Measurements from ENCODE around the gene IRS1. TPM values are rescaled to one million over a fixed set of nuclear protein-coding genes. Genes with fewer than 3 reads are reported as not detected.

Gene IRS1
- total RNA-seq, 1 experiment from 2014 or later = 15.0 TPM

- Histone ChIP-seq H3K14ac (ENCODE audit: insufficient read depth, low read length) (no peak overlapping the region), H2BK120ac (ENCODE audit: low read depth, low read length, poor library complexity, severe bottlenecking) (no peak overlapping the region), H3K4me2 (ENCODE audit: insufficient read depth, insufficient read length, low read length) (no peak overlapping the region), H4K20me1 (ENCODE audit: control insufficient read depth, insufficient read depth, insufficient read length) (no peaks in the 10 kb centered on the region), H2BK20ac (ENCODE audit: low read depth, low read length, poor library complexity, severe bottlenecking) (no peak overlapping the region), H3K56ac (ENCODE audit: insufficient read length, low read depth, low read length) (no peak overlapping the region), H2AK5ac (ENCODE audit: insufficient read length, low read length) (no peak overlapping the region), H2BK15ac (ENCODE audit: low read depth, low read length) (no peak overlapping the region), H2AFZ (ENCODE audit: low read length) (no peak overlapping the region), H4K91ac (ENCODE audit: insufficient read length, low read depth, low read length) (no peak overlapping the region), H3K18ac (ENCODE audit: insufficient read length, low read depth, low read length) (no peak overlapping the region), H3K4ac (ENCODE audit: low read depth, low read length) (no peak overlapping the region), H2BK12ac (ENCODE audit: insufficient read length, low read depth, low read length) (no peak overlapping the region), H3T11ph (ENCODE audit: low read length) (no peak overlapping the region), H3K23me2 (ENCODE audit: insufficient read length, low read depth, low read length, poor library complexity, severe bottlenecking) (no peaks in the 10 kb centered on the region), H3K79me2 (ENCODE audit: insufficient read depth, low read length) (no peaks in the 10 kb centered on the region), H2BK5ac (ENCODE audit: insufficient read length, low read length) (no peak overlapping the region), H3K27ac (ENCODE audit: insufficient read length, low read depth, low read length) (no peak overlapping the region), H3K9me3 (ENCODE audit: control insufficient read depth, low read depth, low read length) (no peaks in the 10 kb centered on the region), H3K9ac (ENCODE audit: extremely low read depth, insufficient read length, low read length) (no peak overlapping the region), H3K23ac (ENCODE audit: insufficient read length, low read depth, low read length) (no peak overlapping the region), H3K4me1 (ENCODE audit: insufficient read depth, low read length) (no peaks in the 10 kb centered on the region), H3K79me1 (ENCODE audit: insufficient read depth, low read depth, low read length, poor library complexity, severe bottlenecking) (no peaks in the 10 kb centered on the region), H4K5ac (ENCODE audit: insufficient read length, low read depth, low read length) (no peak overlapping the region), H4K8ac (replicated peaks; ENCODE audit: insufficient read length, low read depth, low read length) (no peak overlapping the region), H3K27me3 (ENCODE audit: insufficient read depth, low read length) (no peaks in the 10 kb centered on the region)
- no peak for DNase-seq
- H3K36me3 Mint-ChIP-seq (ENCODE audit: insufficient read depth in 1 of 3, low read depth in 3 of 3) = no peaks in the 10 kb centered on the region
- TF ChIP-seq CTCF (conservative IDR thresholded peaks at IDR 0.05) = no peak
- no peak overlapping the region for H3K4me3 Mint-ChIP-seq
- H3K27me3 Mint-ChIP-seq (ENCODE audit: low read depth) = no peaks in the 10 kb centered on the region
- no peaks in the 10 kb centered on the region for H3K9me3 Mint-ChIP-seq
- H3K4me1 Mint-ChIP-seq = no peaks in the 10 kb centered on the region
- no peak overlapping the region for H3K27ac Mint-ChIP-seq
These were observed 92.1 kb downstream of the IRS1 start for GRCh38 chr2:226707499-226707898.

Measured in H9 (cell line).